Osteoblast (primary cell): ENCODE results near the gene DAB2IP. TPM values are rescaled to one million over a fixed set of nuclear protein-coding genes. Genes with fewer than 3 reads are reported as not detected.

Experiments used
- DNase-seq: peaks from one replicate; pipeline ENCODE4 v3.0.0; 2011; ENCODE audit warnings: low spot score, mixed read lengths; ENCODE audit not compliant: insufficient read length; ENCODE audit errors: missing footprints
- H2AFZ ChIP-seq: 2 replicates; pipeline ENCODE4 v1.6.0; 2011; ENCODE audit warnings: mild to moderate bottlenecking, low read length
- H3K27ac ChIP-seq: 2 replicates; pipeline ENCODE4 v1.5.1; 2011; ENCODE audit warnings: mild to moderate bottlenecking, low read depth, low read length, moderate library complexity
- H3K27me3 ChIP-seq: 2 replicates; pipeline ENCODE4 v1.6.0; 2012; ENCODE audit warnings: mild to moderate bottlenecking, control low read depth, inconsistent platforms, low read length, moderate library complexity; ENCODE audit not compliant: insufficient read depth
- H3K36me3 ChIP-seq: 2 replicates; pipeline ENCODE4 v1.5.1; 2011; ENCODE audit warnings: mild to moderate bottlenecking, low read length, control low read depth, moderate library complexity; ENCODE audit not compliant: insufficient read depth
- H3K4me1 ChIP-seq: 2 replicates; pipeline ENCODE4 v1.5.1; 2011; ENCODE audit warnings: mild to moderate bottlenecking, low read length, control low read depth, moderate library complexity; ENCODE audit not compliant: insufficient read depth
- H3K4me2 ChIP-seq: 2 replicates; pipeline ENCODE4 v1.6.0; 2011; ENCODE audit warnings: mild to moderate bottlenecking, low read length; ENCODE audit not compliant: insufficient read depth
- H3K4me3 ChIP-seq: fragments of 200-600 bp; sonication (generic); 3 replicates; pipeline ENCODE4 v1.5.1; 2012; ENCODE audit warnings: mild to moderate bottlenecking, low read length, inconsistent platforms; ENCODE audit not compliant: insufficient read depth
- H3K79me2 ChIP-seq: 2 replicates; pipeline ENCODE4 v1.6.0; 2012; ENCODE audit warnings: mild to moderate bottlenecking, low read length, control low read depth, inconsistent platforms; ENCODE audit not compliant: insufficient read depth
- H3K9me3 ChIP-seq: 2 replicates; pipeline ENCODE4 v1.5.1; 2011; ENCODE audit warnings: low read depth, low read length, control low read depth
- H4K20me1 ChIP-seq: 2 replicates; pipeline ENCODE4 v1.6.0; 2012; ENCODE audit warnings: mild to moderate bottlenecking, low read length, control low read depth; ENCODE audit not compliant: insufficient read depth
- total RNA-seq: library from RNA; depleted of rRNA; stranded (reverse); fragments of >200 nt; gene quantifications from 2 replicates; pipeline ENCODE4 v1.2.3, GENCODE V29; 2012
- TF ChIP-seq, protein P1 (sequence below): IDR thresholded peaks from 2 replicates; pipeline ENCODE4 v1.5.1; 2011; ENCODE audit warnings: mild to moderate bottlenecking, low read depth, low read length, moderate library complexity; ENCODE audit errors: extremely low read depth

DAB2IP gene
- total RNA-seq, 1 donor: 60.8 TPM

DNA sequence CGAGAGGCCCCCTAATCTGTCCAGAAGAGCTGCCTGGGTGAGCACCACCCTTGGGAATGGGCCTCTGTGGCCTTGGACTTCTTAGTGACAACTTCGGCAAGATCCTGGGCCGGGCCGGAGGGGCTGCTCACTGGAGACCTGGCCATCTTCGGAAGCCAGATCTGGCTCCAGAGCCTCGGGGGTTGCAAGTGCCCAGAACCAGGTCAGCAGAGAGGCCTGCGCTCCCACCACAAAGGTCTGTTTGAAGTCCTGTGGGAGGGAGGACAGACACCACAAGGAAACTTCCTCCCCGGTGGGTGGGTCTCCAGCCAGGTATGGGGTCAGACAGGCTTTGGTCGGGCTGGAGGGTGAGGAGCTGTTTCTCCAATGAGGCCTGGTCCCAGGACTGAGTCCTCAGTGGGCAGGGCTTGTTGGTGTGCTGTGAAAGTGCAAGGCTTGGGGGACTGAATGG is 86.1 kb downstream of the DAB2IP start:
- no peak for DNase-seq
- H3K9me3 ChIP-seq: no peaks in the 10 kb centered on the region
- H3K27ac ChIP-seq: no peak overlapping the region
- peaks cover 4% of the 10 kb centered on the region for H4K20me1 ChIP-seq
- H3K79me2 ChIP-seq: peaks cover 6% of the 10 kb centered on the region
- peaks cover 18% of the 10 kb centered on the region for H3K4me1 ChIP-seq
- no peaks in the 10 kb centered on the region for H3K36me3 ChIP-seq
- no peak overlapping the region for H2AFZ ChIP-seq
- TF ChIP-seq, protein P1, sequence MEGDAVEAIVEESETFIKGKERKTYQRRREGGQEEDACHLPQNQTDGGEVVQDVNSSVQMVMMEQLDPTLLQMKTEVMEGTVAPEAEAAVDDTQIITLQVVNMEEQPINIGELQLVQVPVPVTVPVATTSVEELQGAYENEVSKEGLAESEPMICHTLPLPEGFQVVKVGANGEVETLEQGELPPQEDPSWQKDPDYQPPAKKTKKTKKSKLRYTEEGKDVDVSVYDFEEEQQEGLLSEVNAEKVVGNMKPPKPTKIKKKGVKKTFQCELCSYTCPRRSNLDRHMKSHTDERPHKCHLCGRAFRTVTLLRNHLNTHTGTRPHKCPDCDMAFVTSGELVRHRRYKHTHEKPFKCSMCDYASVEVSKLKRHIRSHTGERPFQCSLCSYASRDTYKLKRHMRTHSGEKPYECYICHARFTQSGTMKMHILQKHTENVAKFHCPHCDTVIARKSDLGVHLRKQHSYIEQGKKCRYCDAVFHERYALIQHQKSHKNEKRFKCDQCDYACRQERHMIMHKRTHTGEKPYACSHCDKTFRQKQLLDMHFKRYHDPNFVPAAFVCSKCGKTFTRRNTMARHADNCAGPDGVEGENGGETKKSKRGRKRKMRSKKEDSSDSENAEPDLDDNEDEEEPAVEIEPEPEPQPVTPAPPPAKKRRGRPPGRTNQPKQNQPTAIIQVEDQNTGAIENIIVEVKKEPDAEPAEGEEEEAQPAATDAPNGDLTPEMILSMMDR: no peak
- H3K4me2 ChIP-seq: no peak overlapping the region
- no peaks in the 10 kb centered on the region for H3K27me3 ChIP-seq
- no peak overlapping the region for H3K4me3 ChIP-seq

- TF ChIP-seq, protein P1: no peak
- Histone ChIP-seq H4K20me1 (peaks cover 2% of the 10 kb centered on the region), H3K79me2 (peaks cover 10% of the 10 kb centered on the region)
These were observed 87.0 kb downstream of the DAB2IP start for GRCh38 chr9:121738411-121738810.

GRCh38 chr9:121738968-121739367 is 87.5 kb downstream of the DAB2IP start:
- no peak overlapping the region for H3K4me3 ChIP-seq
- H3K9me3 ChIP-seq: no peaks in the 10 kb centered on the region
- H2AFZ ChIP-seq: no peak overlapping the region
- no peaks in the 10 kb centered on the region for H3K36me3 ChIP-seq
- H3K27me3 ChIP-seq: no peaks in the 10 kb centered on the region
- H3K4me1 ChIP-seq: peaks cover 27% of the 10 kb centered on the region
- H3K27ac ChIP-seq: no peak overlapping the region
- TF ChIP-seq, protein P1: no peak
- H4K20me1 ChIP-seq: peaks cover 2% of the 10 kb centered on the region
- H3K4me2 ChIP-seq: no peak overlapping the region
- H3K79me2 ChIP-seq: peaks cover 11% of the 10 kb centered on the region
- no peak for DNase-seq

More at GRCh38 chr9:121738411-121738810, 87.0 kb downstream of the DAB2IP start:
- Histone ChIP-seq H3K27ac (no peak overlapping the region), H3K4me1 (peaks cover 22% of the 10 kb centered on the region), H3K4me3 (no peak overlapping the region), H3K27me3 (no peaks in the 10 kb centered on the region), H3K4me2 (no peak overlapping the region), H3K36me3 (no peaks in the 10 kb centered on the region), H2AFZ (no peak overlapping the region), H3K9me3 (no peaks in the 10 kb centered on the region)
- no peak for DNase-seq

DNA sequence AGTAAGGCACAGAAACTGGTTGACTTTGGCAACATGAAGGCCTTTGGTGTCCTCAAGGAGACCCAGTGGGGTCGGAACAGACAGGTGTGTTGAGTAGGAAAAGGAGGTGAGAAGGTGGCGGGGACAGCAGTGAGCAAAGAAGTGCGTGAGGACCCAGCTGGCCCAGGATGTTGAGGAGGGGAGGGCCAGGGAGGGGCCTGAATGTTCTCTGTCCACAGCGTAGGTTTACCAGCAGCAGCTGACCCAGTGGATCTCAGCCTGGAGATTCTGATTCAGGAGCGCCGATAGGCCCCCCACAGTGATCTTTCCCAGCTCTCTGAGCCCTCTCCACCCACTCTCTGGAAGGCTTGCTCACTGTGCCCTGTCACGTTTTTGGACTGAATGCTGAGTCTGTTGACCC is 88.5 kb downstream of the DAB2IP start:
- Histone ChIP-seq H3K9me3 (no peaks in the 10 kb centered on the region), H4K20me1 (peaks cover 7% of the 10 kb centered on the region), H3K4me3 (no peak overlapping the region), H3K27ac (no peak overlapping the region), H3K4me1 (peaks cover 30% of the 10 kb centered on the region), H2AFZ (no peak overlapping the region), H3K4me2 (no peak overlapping the region), H3K27me3 (no peaks in the 10 kb centered on the region), H3K79me2 (peaks cover 20% of the 10 kb centered on the region), H3K36me3 (no peaks in the 10 kb centered on the region)
- no peak for DNase-seq
- TF ChIP-seq, protein P1: no peak
